Endodermal cell (in vitro differentiated cells): ENCODE measurements around the gene SPCS1. TPM values are rescaled to one million over a fixed set of nuclear protein-coding genes. Genes with fewer than 3 reads are reported as not detected.

Source experiments
- DNase-seq: peaks from one replicate; pipeline ENCODE4 v3.0.0-alpha.2; 2017
- H3K27ac ChIP-seq: 2 replicates; pipeline ENCODE4 v1.5.1; 2013; ENCODE audit warnings: mild to moderate bottlenecking, low read depth, low read length, moderate library complexity
- H3K27me3 ChIP-seq: 2 replicates; pipeline ENCODE4 v1.6.1; 2013; ENCODE audit warnings: mild to moderate bottlenecking, low read length, moderate library complexity; ENCODE audit not compliant: insufficient read depth, control insufficient read depth, poor library complexity, severe bottlenecking
- H3K36me3 ChIP-seq: 2 replicates; pipeline ENCODE4 v1.7.0; 2013; ENCODE audit warnings: mild to moderate bottlenecking, low read length, moderate library complexity; ENCODE audit not compliant: control insufficient read depth, insufficient read depth
- H3K4me1 ChIP-seq: one replicate; pipeline ENCODE4 v1.7.0; 2013; ENCODE audit warnings: low read length; ENCODE audit not compliant: control insufficient read depth, insufficient read depth
- H3K4me3 ChIP-seq: 2 replicates; pipeline ENCODE4 v1.5.1; 2013; ENCODE audit warnings: mild to moderate bottlenecking, low read length, moderate library complexity
- H3K9ac ChIP-seq: 2 replicates; pipeline ENCODE4 v1.6.1; 2013; ENCODE audit warnings: mild to moderate bottlenecking, low read length, moderate library complexity; ENCODE audit not compliant: poor library complexity, severe bottlenecking; ENCODE audit errors: extremely low read depth
- H3K9me3 ChIP-seq: 2 replicates; pipeline ENCODE4 v1.6.1; 2013; ENCODE audit warnings: mild to moderate bottlenecking, low read length, moderate library complexity; ENCODE audit not compliant: control insufficient read depth
- H3K27ac Mint-ChIP-seq: 2 replicates; pipeline ENCODE4 v1.8.0; 2020; ENCODE audit warnings: mixed read lengths
- H3K27me3 Mint-ChIP-seq: 2 replicates; pipeline ENCODE4 v1.8.0; 2021; ENCODE audit warnings: mild to moderate bottlenecking, mixed read lengths; ENCODE audit not compliant: insufficient read depth
- H3K36me3 Mint-ChIP-seq: 2 replicates; pipeline ENCODE4 v1.8.0; 2020; ENCODE audit warnings: low read depth, mixed read lengths
- H3K4me1 Mint-ChIP-seq: 2 replicates; pipeline ENCODE4 v1.8.0; 2020; ENCODE audit warnings: mixed read lengths
- H3K4me3 Mint-ChIP-seq: 2 replicates; pipeline ENCODE4 v1.8.0; 2020; ENCODE audit warnings: mild to moderate bottlenecking, moderate library complexity, mixed read lengths
- H3K9me3 Mint-ChIP-seq: 2 replicates; pipeline ENCODE4 v1.8.0; 2020; ENCODE audit warnings: mild to moderate bottlenecking, mixed read lengths
- WGBS, 2 experiments: methylation state at CpG; one replicate each; pipeline versions ENCODE4 v1.1.5 to v1.1.7; 2013; ENCODE audit warnings: missing lambda C conversion rate in 2 of 2, mixed read lengths in 1 of 2; ENCODE audit not compliant: insufficient coverage in 1 of 2, insufficient read length in 1 of 2; 5-methylcytosine and 5-hydroxymethylcytosine counted together
- total RNA-seq, 2 donors: library from RNA; stranded (reverse); fragmentation: NEBNext Ultra II Directional in 1 of 2; extraction: Animal tissue kit (Norgen Biotek cat#: 25700) in 1 of 2; gene quantifications; 2 replicates in 1 of 2; 3 replicates in 1 of 2; pipeline ENCODE4 v1.2.1, GENCODE V29; 2021
- TF ChIP-seq, protein P1 (sequence below): fragments of 200-600 bp; sonication (generic); conservative IDR thresholded peaks from 2 replicates; pipeline ENCODE4 v1.5.0; 2021; ENCODE audit warnings: antibody characterized with exemption, mild to moderate bottlenecking

SPCS1 gene
- total RNA-seq, 2 donors from 2014 or later: 101 to 113 TPM

GRCh38 chr3:52754373-52754772, 48.5 kb downstream of the SPCS1 start:
- Histone ChIP-seq H3K27ac (no peak overlapping the region), H3K9me3 (no peaks in the 10 kb centered on the region), H3K27me3 (no peaks in the 10 kb centered on the region), H3K9ac (no peak overlapping the region), H3K4me3 (no peak overlapping the region), H3K4me1 (no peaks in the 10 kb centered on the region), H3K36me3 (peaks cover 64% of the 10 kb centered on the region)
- Mint-ChIP-seq H3K27ac (no peak overlapping the region), H3K27me3 (no peaks in the 10 kb centered on the region), H3K4me3 (no peak overlapping the region), H3K36me3 (peaks cover 68% of the 10 kb centered on the region), H3K9me3 (no peaks in the 10 kb centered on the region), H3K4me1 (no peaks in the 10 kb centered on the region)
- WGBS, 2 experiments: 93 to 95% methylated on average over 4 of the region's 4 CpGs
- TF ChIP-seq, protein P1, sequence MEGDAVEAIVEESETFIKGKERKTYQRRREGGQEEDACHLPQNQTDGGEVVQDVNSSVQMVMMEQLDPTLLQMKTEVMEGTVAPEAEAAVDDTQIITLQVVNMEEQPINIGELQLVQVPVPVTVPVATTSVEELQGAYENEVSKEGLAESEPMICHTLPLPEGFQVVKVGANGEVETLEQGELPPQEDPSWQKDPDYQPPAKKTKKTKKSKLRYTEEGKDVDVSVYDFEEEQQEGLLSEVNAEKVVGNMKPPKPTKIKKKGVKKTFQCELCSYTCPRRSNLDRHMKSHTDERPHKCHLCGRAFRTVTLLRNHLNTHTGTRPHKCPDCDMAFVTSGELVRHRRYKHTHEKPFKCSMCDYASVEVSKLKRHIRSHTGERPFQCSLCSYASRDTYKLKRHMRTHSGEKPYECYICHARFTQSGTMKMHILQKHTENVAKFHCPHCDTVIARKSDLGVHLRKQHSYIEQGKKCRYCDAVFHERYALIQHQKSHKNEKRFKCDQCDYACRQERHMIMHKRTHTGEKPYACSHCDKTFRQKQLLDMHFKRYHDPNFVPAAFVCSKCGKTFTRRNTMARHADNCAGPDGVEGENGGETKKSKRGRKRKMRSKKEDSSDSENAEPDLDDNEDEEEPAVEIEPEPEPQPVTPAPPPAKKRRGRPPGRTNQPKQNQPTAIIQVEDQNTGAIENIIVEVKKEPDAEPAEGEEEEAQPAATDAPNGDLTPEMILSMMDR: no peak
- no peak for DNase-seq

DNA sequence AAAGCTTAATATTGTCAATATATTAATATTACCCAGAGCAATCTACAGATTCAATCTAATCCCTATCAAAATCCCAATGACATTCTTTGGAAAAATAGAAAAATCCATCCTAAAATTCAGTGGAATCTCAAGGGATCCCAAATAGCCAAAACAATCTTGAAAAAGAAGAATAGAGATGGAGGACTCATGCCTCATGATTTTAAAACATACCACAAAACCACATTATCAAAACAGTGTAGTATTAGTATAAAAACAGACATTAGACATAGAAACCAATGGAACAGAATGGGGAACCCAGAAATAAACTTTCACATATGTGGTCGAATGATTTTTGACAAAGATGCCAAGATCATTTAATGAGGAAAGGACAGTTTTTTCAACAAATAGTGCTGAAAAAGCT, 50.2 kb downstream of the SPCS1 start:
- no peaks in the 10 kb centered on the region for H3K4me1 ChIP-seq
- H3K9me3 ChIP-seq: no peaks in the 10 kb centered on the region
- H3K27ac Mint-ChIP-seq: no peak overlapping the region
- H3K27me3 Mint-ChIP-seq: no peaks in the 10 kb centered on the region
- H3K27me3 ChIP-seq: no peaks in the 10 kb centered on the region
- H3K4me3 ChIP-seq: no peak overlapping the region
- no peak overlapping the region for H3K4me3 Mint-ChIP-seq
- TF ChIP-seq, protein P1: no peak
- 95 to 100% methylated on average over 1 of the region's 1 CpG for WGBS, 2 experiments
- H3K27ac ChIP-seq: no peak overlapping the region
- no peak for DNase-seq
- H3K4me1 Mint-ChIP-seq: no peaks in the 10 kb centered on the region
- peaks cover 64% of the 10 kb centered on the region for H3K36me3 ChIP-seq
- H3K9ac ChIP-seq: no peak overlapping the region
- H3K36me3 Mint-ChIP-seq: peaks cover 64% of the 10 kb centered on the region
- no peaks in the 10 kb centered on the region for H3K9me3 Mint-ChIP-seq

Other genes with a start within 250 kb of the SPCS1 start
- gene STAB1, start 210.8 kb upstream of the SPCS1 start, total RNA-seq: under 1 TPM; 0.24 to 0.55 TPM
- gene NT5DC2, start 172.2 kb upstream of the SPCS1 start, total RNA-seq: 100 to 1,000 TPM; 288 to 341 TPM
- 10 to 100 TPM; 28.1 to 34.1 TPM for gene UQCC5, start 169.5 kb upstream of the SPCS1 start, total RNA-seq
- 10 to 100 TPM; 73.4 to 78.5 TPM for gene PBRM1, start 20.2 kb upstream of the SPCS1 start, total RNA-seq
- 100 to 1,000 TPM; 101 to 107 TPM for gene GNL3, start 20.1 kb upstream of the SPCS1 start, total RNA-seq
- 10 to 100 TPM; 54.4 to 72.2 TPM for gene GLT8D1, start 315 bp upstream of the SPCS1 start, total RNA-seq
- 10 to 100 TPM; 44.2 to 49.5 TPM for gene NEK4, start 64.8 kb downstream of the SPCS1 start, total RNA-seq
- not detected for gene ITIH1, start 71.5 kb downstream of the SPCS1 start, total RNA-seq
- not detected for gene ITIH3, start 88.7 kb downstream of the SPCS1 start, total RNA-seq
- gene ITIH4, start 124.6 kb downstream of the SPCS1 start, total RNA-seq: 1 to 10 TPM; 6.0 to 6.2 TPM
- 1 to 10 TPM; 3.2 to 4.2 TPM for gene MUSTN1, start 128.9 kb downstream of the SPCS1 start, total RNA-seq
- gene STIMATE, start 191.4 kb downstream of the SPCS1 start, total RNA-seq: 10 to 100 TPM; 20.3 to 23.7 TPM